Measurements from ENCODE around the gene VPS13D. TPM values are rescaled to one million over a fixed set of nuclear protein-coding genes. Genes with fewer than 3 reads are reported as not detected.
"Not testable (repeated sequence)": the region's sequence is repeated elsewhere in the genome, so short reads cannot be mapped to it uniquely, and the experiment has no call there.

VPS13D gene
- total RNA-seq, 1 experiment from 2014 or later = 11.1 TPM

GRCh38 chr1:12515234-12515633 lies 285.4 kb downstream of the VPS13D start:
- no peak for DNase-seq (ENCODE audit: low read depth)

- no peak for DNase-seq (ENCODE audit: low read depth)
Measured at GRCh38 chr1:12516741-12517140, 286.9 kb downstream of the VPS13D start.

- peak; percentile 38 for DNase-seq (ENCODE audit: low read depth)
Measured at GRCh38 chr1:12518931-12519692, 289.3 kb downstream of the VPS13D start.

- no peak for DNase-seq (ENCODE audit: low read depth)
Measured at GRCh38 chr1:12519693-12520364, 290.0 kb downstream of the VPS13D start.

GRCh38 chr1:12521096-12521495 lies 291.3 kb downstream of the VPS13D start:
- DNase-seq (ENCODE audit: low read depth) = no peak

GRCh38 chr1:12522780-12523179 lies 292.9 kb downstream of the VPS13D start:
- not testable (repeated sequence) for DNase-seq (ENCODE audit: low read depth)

GRCh38 chr1:12524266-12524665 lies 294.4 kb downstream of the VPS13D start:
- no peak for DNase-seq (ENCODE audit: low read depth)

GRCh38 chr1:12525311-12526181 lies 295.7 kb downstream of the VPS13D start:
- no peak for DNase-seq (ENCODE audit: low read depth)

- DNase-seq (ENCODE audit: low read depth) = no peak
Measured at GRCh38 chr1:12527564-12527963, 297.7 kb downstream of the VPS13D start.

GRCh38 chr1:12528021-12528852 lies 298.4 kb downstream of the VPS13D start:
- DNase-seq (ENCODE audit: low read depth) = no peak

GRCh38 chr1:12529640-12530174 lies 299.9 kb downstream of the VPS13D start:
- DNase-seq (ENCODE audit: low read depth) = no peak

GRCh38 chr1:12530462-12531178 lies 300.8 kb downstream of the VPS13D start:
- DNase-seq (ENCODE audit: low read depth) = no peak

GRCh38 chr1:12531179-12531499 lies 301.3 kb downstream of the VPS13D start:
- no peak for DNase-seq (ENCODE audit: low read depth)

GRCh38 chr1:12532405-12533315 lies 302.8 kb downstream of the VPS13D start:
- DNase-seq (ENCODE audit: low read depth) = no peak

GRCh38 chr1:12536023-12536639 lies 306.3 kb downstream of the VPS13D start:
- no peak for DNase-seq (ENCODE audit: low read depth)

- DNase-seq (ENCODE audit: low read depth) = no peak
Measured at GRCh38 chr1:12537294-12537693, 307.5 kb downstream of the VPS13D start.

GRCh38 chr1:12537906-12538461 lies 308.2 kb downstream of the VPS13D start:
- no peak for DNase-seq (ENCODE audit: low read depth)

- DNase-seq (ENCODE audit: low read depth) = not testable (repeated sequence)
Measured at GRCh38 chr1:12538536-12538935, 308.7 kb downstream of the VPS13D start.

- no peak for DNase-seq (ENCODE audit: low read depth)
Measured at GRCh38 chr1:12539320-12539704, 309.5 kb downstream of the VPS13D start.

Measured in Daoy (cell line).